Esophagus squamous epithelium (tissue), 5 donors: Measurements from ENCODE around the gene CLDN4. TPM values are rescaled to one million over a fixed set of nuclear protein-coding genes. Genes with fewer than 3 reads are reported as not detected.

Experiments used
- DNase-seq: peaks from one replicate; lab custom pipeline; 2025; lab: John Stamatoyannopoulos, UW
- H3K27ac ChIP-seq, 4 donors: fragments of 200-600 bp; sonication (generic); one replicate each; pipeline ENCODE4 v1.5.1; 2016 to 2019; ENCODE audit warnings: mild to moderate bottlenecking in 1 of 4
- H3K27me3 ChIP-seq, 4 donors: fragments of 200-600 bp; sonication (generic); 1 replicate in 3 of 4; 2 replicates in 1 of 4; pipeline versions ENCODE4 v1.5.1 to v1.6.0; 2017 to 2021; ENCODE audit warnings: antibody characterized with exemption in 1 of 4
- H3K36me3 ChIP-seq, 3 donors: fragments of 200-600 bp; sonication (generic); one replicate each; pipeline ENCODE4 v1.5.1; 2016 to 2019
- H3K4me1 ChIP-seq, 3 donors: fragments of 200-600 bp; sonication (generic); one replicate each; pipeline ENCODE4 v1.5.1; 2017 to 2019
- H3K4me3 ChIP-seq, 4 donors: fragments of 200-600 bp; sonication (generic); 1 replicate in 3 of 4; 2 replicates in 1 of 4; pipeline ENCODE4 v1.5.1; 2016 to 2019; ENCODE audit warnings: mild to moderate bottlenecking in 2 of 4, moderate library complexity in 1 of 4
- H3K9me3 ChIP-seq, 3 donors: fragments of 200-600 bp; sonication (generic); one replicate each; pipeline ENCODE4 v1.5.1; 2016 to 2019
- POLR2A ChIP-seq, 4 donors: fragments of 450-650 bp; IDR thresholded peaks; one replicate each; pipeline ENCODE4 v1.6.1; 2017; ENCODE audit warnings: antibody characterized with exemption in 4 of 4, mild to moderate bottlenecking in 4 of 4, moderate library complexity in 3 of 4
- WGBS, 2 donors: methylation state at CpG; one replicate each; pipeline ENCODE4 v1.1.5; 2018; 5-methylcytosine and 5-hydroxymethylcytosine counted together
- intact Hi-C: fragments of 100-400 bp; cut with DNase I; formaldehyde crosslinking; loops from one replicate; pipeline ENCODE4 v1.15.0; 2022
- total RNA-seq, 4 donors: library from RNA; depleted of rRNA; stranded (reverse); fragments of >200 nt; gene quantifications; one replicate each; pipeline ENCODE4 v1.1.0, GENCODE V29; 2016
- TF ChIP-seq, protein P1 (sequence below), 6 experiments: fragments of 450-650 bp in 4 of 6; fragments of 200-600 bp in 2 of 6; sonication (generic) in 2 of 6; IDR thresholded peaks; one replicate each; pipeline ENCODE4 v1.5.1; 2016 to 2019; ENCODE audit warnings: antibody characterized with exemption in 6 of 6, mild to moderate bottlenecking in 4 of 6, moderate library complexity in 4 of 6
- donor health status: DM: yes; HTN: yes; CAD: no.

CLDN4 gene
- total RNA-seq, 4 donors from 2014 or later, result 99.4 to 436 (median 200) TPM

DNA sequence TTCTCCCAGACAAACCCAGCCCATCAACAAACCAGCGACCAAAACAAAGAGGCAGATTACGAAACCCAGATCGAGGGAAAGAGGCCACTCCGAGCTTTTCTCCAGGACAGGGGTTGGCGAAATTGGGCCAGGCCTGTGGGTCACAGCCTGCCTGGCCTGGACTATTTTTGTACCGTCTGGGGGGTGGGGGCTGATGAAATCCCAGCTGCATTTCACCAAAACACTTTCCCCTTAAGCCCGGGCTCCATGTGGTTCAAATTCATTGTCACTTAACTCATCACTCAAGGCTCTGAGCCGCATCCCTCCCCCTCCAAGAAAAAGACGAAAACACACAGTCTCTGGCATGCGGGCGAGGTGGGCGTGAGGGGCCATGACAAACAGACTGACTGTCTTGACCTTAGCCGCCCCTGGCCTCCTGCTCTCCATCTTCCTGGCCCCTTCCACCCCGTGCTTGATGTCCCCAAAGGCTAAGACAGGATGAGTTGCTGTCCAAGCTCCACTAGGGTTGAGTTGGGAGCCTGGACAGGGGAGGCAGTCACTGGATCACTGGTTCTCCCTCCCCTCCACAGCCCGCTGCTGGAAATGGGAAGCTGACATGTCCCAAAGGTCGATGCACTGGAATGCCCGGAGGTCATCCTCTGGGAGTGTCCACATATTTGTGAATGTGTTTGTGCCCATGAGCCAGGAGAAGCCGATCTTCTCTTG is 49.3 kb downstream of the CLDN4 start:
- H3K36me3 ChIP-seq, result no peaks in the 10 kb centered on the region
- TF ChIP-seq POLR2A (IDR thresholded peaks at IDR 0.05), result no peak
- TF ChIP-seq, protein P1, sequence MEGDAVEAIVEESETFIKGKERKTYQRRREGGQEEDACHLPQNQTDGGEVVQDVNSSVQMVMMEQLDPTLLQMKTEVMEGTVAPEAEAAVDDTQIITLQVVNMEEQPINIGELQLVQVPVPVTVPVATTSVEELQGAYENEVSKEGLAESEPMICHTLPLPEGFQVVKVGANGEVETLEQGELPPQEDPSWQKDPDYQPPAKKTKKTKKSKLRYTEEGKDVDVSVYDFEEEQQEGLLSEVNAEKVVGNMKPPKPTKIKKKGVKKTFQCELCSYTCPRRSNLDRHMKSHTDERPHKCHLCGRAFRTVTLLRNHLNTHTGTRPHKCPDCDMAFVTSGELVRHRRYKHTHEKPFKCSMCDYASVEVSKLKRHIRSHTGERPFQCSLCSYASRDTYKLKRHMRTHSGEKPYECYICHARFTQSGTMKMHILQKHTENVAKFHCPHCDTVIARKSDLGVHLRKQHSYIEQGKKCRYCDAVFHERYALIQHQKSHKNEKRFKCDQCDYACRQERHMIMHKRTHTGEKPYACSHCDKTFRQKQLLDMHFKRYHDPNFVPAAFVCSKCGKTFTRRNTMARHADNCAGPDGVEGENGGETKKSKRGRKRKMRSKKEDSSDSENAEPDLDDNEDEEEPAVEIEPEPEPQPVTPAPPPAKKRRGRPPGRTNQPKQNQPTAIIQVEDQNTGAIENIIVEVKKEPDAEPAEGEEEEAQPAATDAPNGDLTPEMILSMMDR (IDR thresholded peaks at IDR 0.05), result no peak
- H3K4me3 ChIP-seq, result peak overlapping the region in 1 of 4 donors; percentile 15
- H3K4me1 ChIP-seq, result peaks cover 16 to 32% (median 31%) of the 10 kb centered on the region in 3 donors
- H3K27me3 ChIP-seq, result peaks cover 0 to 35% (median 0%) of the 10 kb centered on the region in 4 donors
- H3K9me3 ChIP-seq, result no peaks in the 10 kb centered on the region
- peak overlapping the region; percentile 23 to 79 (median 64) for H3K27ac ChIP-seq
- no peak for DNase-seq
- intact Hi-C loops, result no loop called here
- WGBS, 2 donors, result 51 to 65% methylated on average over 13 of the region's 18 CpGs

DNA sequence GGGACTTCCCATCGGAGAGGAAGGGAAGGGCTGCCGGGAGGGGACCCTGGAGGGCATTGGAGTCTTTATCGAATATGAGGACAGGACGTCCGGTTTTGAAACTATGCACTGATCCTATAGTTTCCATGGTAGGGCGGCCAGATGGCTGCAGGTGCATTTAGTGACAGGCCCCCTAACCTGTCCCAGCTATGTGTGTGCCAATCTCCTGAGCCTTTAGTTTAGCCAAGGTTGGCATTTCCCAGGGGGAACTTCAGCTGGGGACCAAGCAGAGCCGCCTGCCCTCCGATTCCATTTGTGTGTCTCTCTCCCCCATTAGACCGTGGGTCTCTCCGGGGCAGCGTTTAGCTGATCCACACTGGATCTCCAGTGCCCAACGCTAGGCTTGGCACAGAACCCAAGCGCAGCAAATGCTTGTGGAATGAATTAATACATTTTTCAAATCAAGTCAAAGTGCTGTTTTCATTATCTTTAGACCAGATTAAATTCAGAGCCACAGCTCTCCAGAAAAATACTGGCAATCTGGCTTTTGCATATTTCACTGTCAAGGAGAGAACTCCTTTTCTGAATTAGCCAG is 50.0 kb downstream of the CLDN4 start:
- H3K4me3 ChIP-seq, result peak overlapping the region in 1 of 4 donors; percentile 15
- H3K27me3 ChIP-seq, result peaks cover 0 to 36% (median 0%) of the 10 kb centered on the region in 4 donors
- intact Hi-C loops, result no loop called here
- H3K27ac ChIP-seq, result peak overlapping the region; percentile 23 to 79 (median 64)
- TF ChIP-seq, protein P1 (IDR thresholded peaks at IDR 0.05), result peak in 1 of 6 experiments; percentile 10
- no peak for TF ChIP-seq POLR2A (IDR thresholded peaks at IDR 0.05)
- WGBS, 2 donors, result 36 to 40% methylated on average over 12 to 13 of the region's 13 CpGs
- peaks cover 16 to 34% (median 31%) of the 10 kb centered on the region in 3 donors for H3K4me1 ChIP-seq
- DNase-seq, result no peak
- H3K9me3 ChIP-seq, result no peaks in the 10 kb centered on the region
- H3K36me3 ChIP-seq, result no peaks in the 10 kb centered on the region

DNA sequence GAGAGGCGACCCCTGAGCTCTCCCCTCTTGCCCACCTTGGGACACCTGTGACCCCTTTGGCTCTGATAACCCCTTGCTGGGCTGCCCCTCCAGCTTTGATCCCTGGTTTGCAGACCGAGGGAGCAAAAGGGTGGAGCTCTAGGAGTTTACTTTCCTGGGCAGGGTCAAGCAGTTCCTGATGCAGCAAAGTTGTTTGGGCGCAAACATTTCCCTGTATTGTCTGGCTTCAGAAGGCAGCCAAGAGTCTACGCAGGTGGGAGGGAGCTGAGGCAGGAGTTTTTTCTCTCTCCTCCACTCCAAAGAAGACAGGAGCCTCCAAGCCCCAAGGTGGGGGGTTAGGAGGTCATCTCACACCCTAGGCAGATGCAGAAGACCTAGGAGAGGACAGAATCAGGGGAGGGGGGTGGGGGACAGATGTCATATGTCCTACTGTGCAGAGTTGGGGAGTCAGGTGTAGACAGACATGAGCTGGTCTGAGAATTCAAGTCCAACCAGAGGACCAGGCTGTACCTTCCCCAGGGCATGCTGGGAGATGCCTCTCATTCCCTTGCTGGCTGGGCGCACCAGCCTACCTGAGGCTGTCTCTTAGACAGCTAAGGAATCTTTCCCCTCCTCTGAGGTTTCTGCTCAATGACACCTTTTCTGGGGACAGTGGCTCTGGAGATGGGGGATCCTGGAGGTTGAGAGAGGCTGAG is 50.7 kb downstream of the CLDN4 start:
- DNase-seq, result no peak
- peaks cover 21 to 40% (median 36%) of the 10 kb centered on the region in 3 donors for H3K4me1 ChIP-seq
- H3K36me3 ChIP-seq, result no peaks in the 10 kb centered on the region
- H3K9me3 ChIP-seq, result no peaks in the 10 kb centered on the region
- H3K27me3 ChIP-seq, result peaks cover 0 to 43% (median 0%) of the 10 kb centered on the region in 4 donors
- peak overlapping the region in 1 of 4 donors; percentile 15 for H3K4me3 ChIP-seq
- H3K27ac ChIP-seq, result peak overlapping the region in 3 of 4 donors; percentile 48 to 79 (median 79)
- TF ChIP-seq, protein P1 (IDR thresholded peaks at IDR 0.05), result no peak
- TF ChIP-seq POLR2A (IDR thresholded peaks at IDR 0.05), result no peak
- intact Hi-C loops, result no loop called here
- WGBS, 2 donors, result 35 to 70% methylated on average over 2 to 5 of the region's 5 CpGs

DNA sequence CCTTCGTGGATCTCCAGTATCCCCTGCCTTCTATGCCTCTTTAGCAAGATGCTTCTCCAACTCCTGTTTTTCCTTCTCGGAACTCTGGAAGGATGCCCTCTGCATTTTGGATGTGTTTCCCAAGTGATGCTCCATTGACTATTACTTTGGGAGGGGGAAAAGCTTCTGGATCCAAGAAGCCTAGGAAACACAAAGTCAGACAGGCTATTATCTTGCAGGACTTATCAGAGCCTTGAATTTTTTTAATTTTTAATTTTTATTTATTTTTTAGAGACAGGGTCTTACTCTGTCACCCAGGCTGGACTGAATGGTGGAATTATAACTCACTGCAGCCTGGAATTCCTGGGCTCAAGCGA is 51.2 kb downstream of the CLDN4 start:
- intact Hi-C loops, result no loop called here
- Histone ChIP-seq H3K36me3 (no peaks in the 10 kb centered on the region), H3K4me3 (no peak overlapping the region), H3K27ac (peak overlapping the region in 3 of 4 donors; percentile 48 to 79 (median 79)), H3K27me3 (peaks cover 0 to 47% (median 0%) of the 10 kb centered on the region in 4 donors), H3K4me1 (peaks cover 25 to 46% (median 41%) of the 10 kb centered on the region in 3 donors), H3K9me3 (no peaks in the 10 kb centered on the region)
- 65 to 92% methylated on average over 3 of the region's 3 CpGs for WGBS, 2 donors
- TF ChIP-seq, protein P1 (IDR thresholded peaks at IDR 0.05), result no peak
- TF ChIP-seq POLR2A (IDR thresholded peaks at IDR 0.05), result no peak
- DNase-seq, result no peak

Other genes starting within 250 kb of the CLDN4 start
- gene MLXIPL, start 206.5 kb upstream of the CLDN4 start, total RNA-seq, result 10 to 100 TPM in 1 of 4 donors, 1 to 10 TPM in 2, under 1 TPM in 1; 0.53 to 13.5 (median 2.9) TPM
- gene VPS37D, start 163.2 kb upstream of the CLDN4 start, total RNA-seq, result 1 to 10 TPM in 1 of 4 donors, under 1 TPM in 1, not detected in 2; 0.97 to 1.3 TPM
- 1 to 10 TPM; 2.7 to 5.7 (median 4.8) TPM for gene DNAJC30, start 147.5 kb upstream of the CLDN4 start, total RNA-seq
- 10 to 100 TPM; 24.9 to 44.7 (median 42.6) TPM for gene BUD23, start 147.4 kb upstream of the CLDN4 start, total RNA-seq
- 1 to 10 TPM in 3 of 4 donors, under 1 TPM in 1; 0.94 to 4.0 (median 1.8) TPM for gene STX1A, start 111.3 kb upstream of the CLDN4 start, total RNA-seq
- gene ABHD11, start 92.2 kb upstream of the CLDN4 start, total RNA-seq, result 10 to 100 TPM in 3 of 4 donors, 1 to 10 TPM in 1; 8.3 to 22.6 (median 19.3) TPM
- 1 to 10 TPM in 1 of 4 donors, not detected in 3; 1.3 TPM for gene CLDN3, start 60.7 kb upstream of the CLDN4 start, total RNA-seq
- gene METTL27, start 11.5 kb downstream of the CLDN4 start, total RNA-seq, result 1 to 10 TPM in 1 of 4 donors, under 1 TPM in 1, not detected in 2; 0.34 to 4.4 TPM
- not detected for gene TMEM270, start 30.2 kb downstream of the CLDN4 start, total RNA-seq
- gene ELN, start 197.2 kb downstream of the CLDN4 start, total RNA-seq, result 100 to 1,000 TPM in 1 of 4 donors, 10 to 100 TPM in 2, 1 to 10 TPM in 1; 8.9 to 182 (median 20.3) TPM